OCI-LY7 (cell line): ENCODE data around the gene GRAMD2B. TPM values are rescaled to one million over a fixed set of nuclear protein-coding genes. Genes with fewer than 3 reads are reported as not detected.

Source experiments
- BruUV-seq: library from RNA; stranded (reverse); fragments of 400-500 nt; replicated peaks from 2 replicates; lab custom pipeline; 2021; lab: Mats Ljungman, UMichigan
- CTCF ChIA-PET: fragments of 300-600 bp; sonication (Branson Sonifier 250); formaldehyde crosslinking; loops from one replicate; lab custom pipeline; 2022; ENCODE audit warnings: antibody characterized with exemption; ENCODE audit not compliant: unreplicated experiment; lab: Charles Lee
- POLR2A ChIA-PET: fragments of 300-600 bp; sonication (Branson Sonifier 250); formaldehyde crosslinking; loops from one replicate; lab custom pipeline; 2022; ENCODE audit warnings: antibody characterized with exemption; lab: Charles Lee
- DNase-seq: peaks from one replicate; pipeline ENCODE4 v3.0.0-alpha.2; 2015; ENCODE audit warnings: low spot score
- H2AFZ ChIP-seq: fragments of 200-600 bp; sonication (generic), shearing (Covaris generic); 2 replicates; pipeline ENCODE4 v1.6.1; 2014; ENCODE audit warnings: mild to moderate bottlenecking, antibody characterized with exemption, low read length, moderate library complexity
- H3K27ac ChIP-seq: fragments of 200-600 bp; sonication (generic); 2 replicates; pipeline ENCODE4 v1.5.1; 2014; ENCODE audit warnings: mixed run types, low read depth, mild to moderate bottlenecking, moderate library complexity, low read length, inconsistent platforms; ENCODE audit not compliant: poor library complexity, severe bottlenecking
- H3K36me3 ChIP-seq: fragments of 200-600 bp; sonication (generic); 2 replicates; pipeline ENCODE4 v1.6.1; 2014; ENCODE audit warnings: mild to moderate bottlenecking, antibody characterized with exemption, low read length, moderate library complexity, mixed read lengths; ENCODE audit not compliant: insufficient read depth
- H3K4me1 ChIP-seq: fragments of 200-600 bp; sonication (generic); 2 replicates; pipeline ENCODE4 v1.5.1; 2014; ENCODE audit warnings: mild to moderate bottlenecking, low read length; ENCODE audit not compliant: insufficient read depth, poor library complexity, severe bottlenecking
- H3K4me2 ChIP-seq: fragments of 200-600 bp; sonication (generic); 2 replicates; pipeline ENCODE4 v1.6.1; 2014; ENCODE audit warnings: mild to moderate bottlenecking, low read length
- H3K4me3 ChIP-seq: fragments of 200-600 bp; sonication (generic); 2 replicates; pipeline ENCODE4 v1.5.1; 2014; ENCODE audit warnings: mild to moderate bottlenecking, low read depth, low read length; ENCODE audit not compliant: poor library complexity, severe bottlenecking
- H3K79me2 ChIP-seq: fragments of 200-600 bp; sonication (generic); 2 replicates; pipeline ENCODE4 v1.6.1; 2016; ENCODE audit warnings: low read depth, mild to moderate bottlenecking, low read length, moderate library complexity, mixed read lengths; ENCODE audit not compliant: insufficient read depth
- H3K9me2 ChIP-seq: fragments of 200-600 bp; sonication (generic); 2 replicates; pipeline ENCODE4 v1.6.1; 2016; ENCODE audit warnings: mild to moderate bottlenecking, low read length, mixed read lengths; ENCODE audit not compliant: insufficient read depth
- H3K9me3 ChIP-seq: fragments of 200-600 bp; sonication (generic); 2 replicates; pipeline ENCODE4 v1.6.1; 2014; ENCODE audit warnings: mild to moderate bottlenecking, mixed run types, low read length, mixed read lengths
- H4K20me1 ChIP-seq: fragments of 200-600 bp; sonication (generic); 2 replicates; pipeline ENCODE4 v1.6.1; 2014; ENCODE audit warnings: mild to moderate bottlenecking, antibody characterized with exemption, low read length, moderate library complexity, mixed read lengths; ENCODE audit not compliant: insufficient read depth
- CTCF ChIP-seq: fragments of 200-600 bp; sonication (generic); conservative IDR thresholded peaks from 2 replicates; pipeline ENCODE4 v1.5.1; 2014; ENCODE audit warnings: mild to moderate bottlenecking, antibody characterized with exemption, low read length, moderate library complexity, mixed read lengths
- EZH2phosphoT487 ChIP-seq: fragments of 200-600 bp; sonication (generic); IDR thresholded peaks from 2 replicates; pipeline ENCODE4 v1.6.1; 2018; ENCODE audit warnings: low read depth, borderline replicate concordance, mild to moderate bottlenecking, mixed run types, antibody characterized with exemption, low read length, moderate library complexity, mixed read lengths
- intact Hi-C: fragments of 100-400 bp; cut with micrococcal nuclease; formaldehyde crosslinking; loops from one replicate; pipeline ENCODE4 v1.10.0; 2022; ENCODE audit not compliant: unreplicated experiment
- total RNA-seq, 2 experiments: library from RNA; depleted of rRNA in 1 of 2; stranded (reverse); fragments of >200 nt in 1 of 2; shearing (Covaris generic) in 1 of 2; gene quantifications; 2 replicates each; pipeline ENCODE4 v1.2.3, GENCODE V29; 2014 to 2022

The GRAMD2B gene
- total RNA-seq, 2 experiments from 2014 or later, result not detected

GRCh38 chr5:126400621-126401251 lies 22.5 kb upstream of the GRAMD2B start:
- Histone ChIP-seq H3K4me1 (no peaks in the 10 kb centered on the region), H3K9me2 (no peaks in the 10 kb centered on the region), H3K4me3 (no peak overlapping the region), H3K36me3 (no peaks in the 10 kb centered on the region), H4K20me1 (no peaks in the 10 kb centered on the region), H3K79me2 (no peaks in the 10 kb centered on the region), H3K9me3 (peaks cover 9% of the 10 kb centered on the region; the same call in 1 of the 2 replicates), H2AFZ (no peak overlapping the region), H3K4me2 (no peak overlapping the region), H3K27ac (no peak overlapping the region)
- no TSS peak for BruUV-seq
- TF ChIP-seq EZH2phosphoT487 (no peak), CTCF (no peak)
- intact Hi-C loops, result no loop called here
- CTCF ChIA-PET, result interaction anchor here (0.5 kb wide), 1 partner anchor 148 kb away, joined by 3 read pairs; no protein-coding TSS in a partner anchor
- DNase-seq, result no peak
- POLR2A ChIA-PET, result interaction anchor here (0.5 to 0.7 kb wide), 3 partner anchors 99 to 1381 kb away, joined by 3 read pairs; no protein-coding TSS in a partner anchor

GRCh38 chr5:126402621-126403555 lies 20.3 kb upstream of the GRAMD2B start:
- Histone ChIP-seq H3K79me2 (no peaks in the 10 kb centered on the region), H3K9me3 (peaks cover 9% of the 10 kb centered on the region; the same call in 1 of the 2 replicates), H3K4me3 (no peak overlapping the region), H3K4me1 (no peaks in the 10 kb centered on the region), H4K20me1 (no peaks in the 10 kb centered on the region), H3K27ac (no peak overlapping the region), H3K9me2 (no peaks in the 10 kb centered on the region), H3K4me2 (no peak overlapping the region), H2AFZ (no peak overlapping the region), H3K36me3 (no peaks in the 10 kb centered on the region)
- intact Hi-C loops, result no loop called here
- CTCF ChIA-PET, result no interaction called here
- DNase-seq, result no peak
- TF ChIP-seq EZH2phosphoT487, result no peak
- no peak for TF ChIP-seq CTCF
- POLR2A ChIA-PET, result interaction anchor here (1.2 kb wide), 1 partner anchor 20 kb away, joined by 3 read pairs; no protein-coding TSS in a partner anchor
- BruUV-seq, result no TSS peak
